ENCODE data around the gene SLC36A2.

DNA sequence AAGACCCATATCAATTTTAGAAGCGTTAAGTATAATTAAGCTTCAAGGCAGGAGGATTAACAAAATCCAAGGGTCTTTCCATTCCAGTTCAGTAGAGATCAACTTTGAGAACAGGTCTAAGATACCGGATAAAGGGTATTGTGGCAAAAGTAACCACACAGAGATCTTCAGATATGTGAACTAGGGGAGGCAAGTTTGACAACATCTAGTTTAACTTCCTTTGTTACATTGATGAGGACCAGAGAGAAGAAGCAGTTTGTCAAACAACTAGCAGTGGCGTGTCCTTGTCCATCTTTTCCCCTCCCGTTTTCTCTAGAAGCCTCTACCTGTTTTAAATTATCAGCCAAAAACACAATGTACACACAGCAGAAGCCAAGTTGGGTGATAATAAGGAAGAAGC lies 8.6 kb downstream of the SLC36A2 start:
- TF ChIP-seq, protein P1, sequence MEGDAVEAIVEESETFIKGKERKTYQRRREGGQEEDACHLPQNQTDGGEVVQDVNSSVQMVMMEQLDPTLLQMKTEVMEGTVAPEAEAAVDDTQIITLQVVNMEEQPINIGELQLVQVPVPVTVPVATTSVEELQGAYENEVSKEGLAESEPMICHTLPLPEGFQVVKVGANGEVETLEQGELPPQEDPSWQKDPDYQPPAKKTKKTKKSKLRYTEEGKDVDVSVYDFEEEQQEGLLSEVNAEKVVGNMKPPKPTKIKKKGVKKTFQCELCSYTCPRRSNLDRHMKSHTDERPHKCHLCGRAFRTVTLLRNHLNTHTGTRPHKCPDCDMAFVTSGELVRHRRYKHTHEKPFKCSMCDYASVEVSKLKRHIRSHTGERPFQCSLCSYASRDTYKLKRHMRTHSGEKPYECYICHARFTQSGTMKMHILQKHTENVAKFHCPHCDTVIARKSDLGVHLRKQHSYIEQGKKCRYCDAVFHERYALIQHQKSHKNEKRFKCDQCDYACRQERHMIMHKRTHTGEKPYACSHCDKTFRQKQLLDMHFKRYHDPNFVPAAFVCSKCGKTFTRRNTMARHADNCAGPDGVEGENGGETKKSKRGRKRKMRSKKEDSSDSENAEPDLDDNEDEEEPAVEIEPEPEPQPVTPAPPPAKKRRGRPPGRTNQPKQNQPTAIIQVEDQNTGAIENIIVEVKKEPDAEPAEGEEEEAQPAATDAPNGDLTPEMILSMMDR (conservative IDR thresholded peaks at IDR 0.05; ENCODE audit: low read depth, low read length), result no peak
- TF ChIP-seq EZH2 (IDR thresholded peaks at IDR 0.05; ENCODE audit: low read length, unreplicated experiment) (no peak), EZH2phosphoT487 (IDR thresholded peaks at IDR 0.05; ENCODE audit: borderline replicate concordance, low read length) (no peak)
